ENCODE results near the gene DLX3.

Gene DLX3

GRCh38 chr17:49976163-49976827 is 18.7 kb downstream of the DLX3 start:
- no peak overlapping the region for H3K4me3 ChIP-seq (ENCODE audit: control insufficient read depth, low read depth, low read length)
- DNase-seq (ENCODE audit: low read depth) = no peak
- TF ChIP-seq, protein P1, sequence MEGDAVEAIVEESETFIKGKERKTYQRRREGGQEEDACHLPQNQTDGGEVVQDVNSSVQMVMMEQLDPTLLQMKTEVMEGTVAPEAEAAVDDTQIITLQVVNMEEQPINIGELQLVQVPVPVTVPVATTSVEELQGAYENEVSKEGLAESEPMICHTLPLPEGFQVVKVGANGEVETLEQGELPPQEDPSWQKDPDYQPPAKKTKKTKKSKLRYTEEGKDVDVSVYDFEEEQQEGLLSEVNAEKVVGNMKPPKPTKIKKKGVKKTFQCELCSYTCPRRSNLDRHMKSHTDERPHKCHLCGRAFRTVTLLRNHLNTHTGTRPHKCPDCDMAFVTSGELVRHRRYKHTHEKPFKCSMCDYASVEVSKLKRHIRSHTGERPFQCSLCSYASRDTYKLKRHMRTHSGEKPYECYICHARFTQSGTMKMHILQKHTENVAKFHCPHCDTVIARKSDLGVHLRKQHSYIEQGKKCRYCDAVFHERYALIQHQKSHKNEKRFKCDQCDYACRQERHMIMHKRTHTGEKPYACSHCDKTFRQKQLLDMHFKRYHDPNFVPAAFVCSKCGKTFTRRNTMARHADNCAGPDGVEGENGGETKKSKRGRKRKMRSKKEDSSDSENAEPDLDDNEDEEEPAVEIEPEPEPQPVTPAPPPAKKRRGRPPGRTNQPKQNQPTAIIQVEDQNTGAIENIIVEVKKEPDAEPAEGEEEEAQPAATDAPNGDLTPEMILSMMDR (IDR thresholded peaks at IDR 0.05; ENCODE audit: control insufficient read depth, insufficient read depth, low read depth, low read length, missing control alignments) = no peak

DNA sequence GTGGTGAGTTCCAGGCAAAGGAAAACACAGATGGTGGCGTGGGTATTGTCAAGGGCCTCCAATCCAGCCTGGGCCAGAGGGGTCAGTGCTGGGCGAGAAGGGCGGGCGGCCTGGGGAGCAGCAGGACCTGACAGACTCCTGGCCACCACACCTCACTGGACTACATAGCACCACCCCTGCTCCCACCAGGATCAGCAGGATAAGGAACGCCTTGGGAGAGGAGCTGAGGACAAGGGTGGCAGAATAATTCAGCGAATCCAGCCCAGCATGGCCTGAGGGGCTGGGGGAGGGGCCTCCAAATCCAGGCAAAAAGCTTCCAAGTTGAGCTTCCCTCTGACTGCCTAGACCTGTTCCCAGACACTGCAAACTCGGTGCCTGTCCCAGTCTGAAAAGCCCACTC is 19.5 kb downstream of the DLX3 start:
- TF ChIP-seq, protein P1 (IDR thresholded peaks at IDR 0.05; ENCODE audit: control insufficient read depth, insufficient read depth, low read depth, low read length, missing control alignments) = no peak
- H3K4me3 ChIP-seq (ENCODE audit: control insufficient read depth, low read depth, low read length) = no peak overlapping the region
- DNase-seq (ENCODE audit: low read depth) = no peak

- no peak overlapping the region for H3K4me3 ChIP-seq (ENCODE audit: control insufficient read depth, low read depth, low read length)
- DNase-seq (ENCODE audit: low read depth) = no peak
- TF ChIP-seq, protein P1 (IDR thresholded peaks at IDR 0.05; ENCODE audit: control insufficient read depth, insufficient read depth, low read depth, low read length, missing control alignments) = no peak
Measured at GRCh38 chr17:49973271-49973615, 21.8 kb downstream of the DLX3 start.

- DNase-seq (ENCODE audit: low read depth) = no peak
- no peak overlapping the region for H3K4me3 ChIP-seq (ENCODE audit: control insufficient read depth, low read depth, low read length)
- TF ChIP-seq, protein P1 (IDR thresholded peaks at IDR 0.05; ENCODE audit: control insufficient read depth, insufficient read depth, low read depth, low read length, missing control alignments) = no peak
Measured at GRCh38 chr17:49972486-49973270, 22.3 kb downstream of the DLX3 start.

GRCh38 chr17:49971848-49972485 is 23.1 kb downstream of the DLX3 start:
- TF ChIP-seq, protein P1 (IDR thresholded peaks at IDR 0.05; ENCODE audit: control insufficient read depth, insufficient read depth, low read depth, low read length, missing control alignments) = no peak
- no peak overlapping the region; the same call in 1 of the 2 replicates for H3K4me3 ChIP-seq (ENCODE audit: control insufficient read depth, low read depth, low read length)
- no peak for DNase-seq (ENCODE audit: low read depth)

- H3K4me3 ChIP-seq (ENCODE audit: control insufficient read depth, low read depth, low read length) = no peak overlapping the region
- DNase-seq (ENCODE audit: low read depth) = no peak
- TF ChIP-seq, protein P1 (IDR thresholded peaks at IDR 0.05; ENCODE audit: control insufficient read depth, insufficient read depth, low read depth, low read length, missing control alignments) = no peak
Measured at GRCh38 chr17:49971199-49971847, 23.7 kb downstream of the DLX3 start.

Measured in AG09309 (cell line).